ENCODE measurements around the gene PRDM4. TPM values are rescaled to one million over a fixed set of nuclear protein-coding genes. Genes with fewer than 3 reads are reported as not detected.

The PRDM4 gene, protein sequence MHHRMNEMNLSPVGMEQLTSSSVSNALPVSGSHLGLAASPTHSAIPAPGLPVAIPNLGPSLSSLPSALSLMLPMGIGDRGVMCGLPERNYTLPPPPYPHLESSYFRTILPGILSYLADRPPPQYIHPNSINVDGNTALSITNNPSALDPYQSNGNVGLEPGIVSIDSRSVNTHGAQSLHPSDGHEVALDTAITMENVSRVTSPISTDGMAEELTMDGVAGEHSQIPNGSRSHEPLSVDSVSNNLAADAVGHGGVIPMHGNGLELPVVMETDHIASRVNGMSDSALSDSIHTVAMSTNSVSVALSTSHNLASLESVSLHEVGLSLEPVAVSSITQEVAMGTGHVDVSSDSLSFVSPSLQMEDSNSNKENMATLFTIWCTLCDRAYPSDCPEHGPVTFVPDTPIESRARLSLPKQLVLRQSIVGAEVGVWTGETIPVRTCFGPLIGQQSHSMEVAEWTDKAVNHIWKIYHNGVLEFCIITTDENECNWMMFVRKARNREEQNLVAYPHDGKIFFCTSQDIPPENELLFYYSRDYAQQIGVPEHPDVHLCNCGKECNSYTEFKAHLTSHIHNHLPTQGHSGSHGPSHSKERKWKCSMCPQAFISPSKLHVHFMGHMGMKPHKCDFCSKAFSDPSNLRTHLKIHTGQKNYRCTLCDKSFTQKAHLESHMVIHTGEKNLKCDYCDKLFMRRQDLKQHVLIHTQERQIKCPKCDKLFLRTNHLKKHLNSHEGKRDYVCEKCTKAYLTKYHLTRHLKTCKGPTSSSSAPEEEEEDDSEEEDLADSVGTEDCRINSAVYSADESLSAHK
- 10 to 100 TPM; 11.4 to 13.8 TPM for polyA plus RNA-seq

DNA sequence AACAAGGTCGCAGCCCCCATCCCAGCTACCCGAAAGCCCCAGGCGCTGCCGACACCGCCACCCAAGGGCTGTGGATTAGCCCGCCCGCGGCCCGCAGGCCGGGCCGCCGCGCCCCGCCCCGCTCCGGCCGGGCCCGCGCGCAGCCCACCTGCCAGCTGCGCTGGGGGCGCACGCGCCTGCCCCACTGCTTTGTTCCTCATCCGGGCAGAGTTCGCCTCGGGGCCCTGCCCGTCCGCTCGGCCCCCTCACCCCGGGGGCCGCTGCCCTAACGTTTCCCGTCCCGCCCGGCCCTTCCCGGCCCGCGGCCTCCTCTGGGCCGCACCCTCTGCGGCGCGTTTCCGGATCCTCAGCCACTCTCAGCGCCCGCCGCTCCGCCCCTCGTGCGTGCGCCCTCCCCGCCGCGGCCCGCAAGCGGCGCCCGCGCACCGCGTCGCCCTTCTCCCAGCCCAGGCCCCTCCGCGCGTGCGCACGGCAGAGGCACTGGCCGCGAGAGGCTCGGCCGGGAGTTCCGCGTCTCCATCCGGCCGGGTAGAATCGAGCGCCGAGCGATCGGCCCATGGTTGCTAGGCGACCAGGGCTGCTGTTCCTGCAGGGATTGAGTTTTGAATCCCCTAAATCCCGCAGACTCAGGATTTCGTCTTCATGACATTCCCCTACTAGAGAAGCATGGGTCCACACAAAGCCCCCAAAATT is at the start of gene PRDM4:
Gene PRDM4 (minus strand): TSS at position 329 of the 693 bp plus-strand sequence. CDS start 622 bp downstream, outside the sequence.
- Histone ChIP-seq H3K9me3 (ENCODE audit: control insufficient read depth in 2 of 2, insufficient read depth in 1 of 2, low read depth in 1 of 2, low read length in 1 of 2) (no peaks in the 10 kb centered on the region), H3K36me3 (ENCODE audit: control insufficient read depth in 2 of 2, insufficient read depth in 2 of 2, low read length in 1 of 2) (peaks cover 2 to 3% of the 10 kb centered on the region in 2 donors), H3K27me3 (ENCODE audit: control insufficient read depth in 1 of 2, insufficient read depth in 2 of 2, low read length in 2 of 2) (no peaks in the 10 kb centered on the region), H3K4me1 (ENCODE audit: control insufficient read depth in 2 of 2, insufficient read depth in 2 of 2, low read length in 1 of 2) (peaks cover 0 to 3% of the 10 kb centered on the region in 2 donors), H3K4me3 (ENCODE audit: low read depth in 1 of 2, low read length in 2 of 2) (peak within 1 kb of the TSS; percentile 89 to 92), H3K27ac (ENCODE audit: low read depth in 2 of 2, low read length in 1 of 2) (peak within 1 kb of the TSS; percentile 80 to 93)
- WGBS, 2 donors: 1% methylated on average over 64 to 83 of the region's 83 CpGs

DNA sequence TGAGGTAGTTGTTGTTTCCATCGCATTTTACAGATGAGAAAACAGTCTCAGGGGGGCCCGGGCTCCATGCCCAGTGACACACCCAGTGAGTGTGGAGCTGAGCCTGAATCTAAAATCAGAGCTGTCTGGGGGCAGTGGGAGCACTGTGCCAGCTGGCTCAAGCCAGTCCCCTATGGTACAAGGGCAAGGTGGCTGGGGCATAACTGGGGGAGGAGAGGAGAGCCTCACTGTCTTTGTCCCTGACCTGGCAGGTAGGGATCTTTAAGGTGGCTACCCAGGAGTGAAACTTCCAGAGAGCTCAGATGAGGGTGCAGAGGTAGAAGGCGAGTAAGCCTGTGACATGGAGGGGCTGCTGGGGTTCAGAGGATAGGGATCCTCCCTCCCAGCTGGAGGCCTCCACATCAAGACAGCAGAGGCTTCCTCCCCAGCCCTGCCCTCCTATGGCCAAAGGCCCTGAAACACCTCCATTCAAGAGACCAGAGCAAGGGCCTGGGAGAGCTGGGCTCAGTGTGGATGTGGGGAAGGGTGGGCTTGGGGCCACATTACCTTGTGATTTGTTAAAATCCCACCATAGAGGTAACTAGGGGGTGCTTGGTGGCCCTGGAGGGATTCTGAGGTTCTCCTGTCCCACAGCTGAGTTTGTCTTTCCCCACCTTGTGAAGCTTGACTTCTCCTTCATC is 46.7 kb upstream of the PRDM4 start:
- no peaks in the 10 kb centered on the region for H3K36me3 ChIP-seq (ENCODE audit: control insufficient read depth in 2 of 2, insufficient read depth in 2 of 2, low read length in 1 of 2)
- no peak overlapping the region for H3K4me3 ChIP-seq (ENCODE audit: low read depth in 1 of 2, low read length in 2 of 2)
- WGBS, 2 donors: 59 to 74% methylated on average over 3 of the region's 3 CpGs
- H3K27me3 ChIP-seq (ENCODE audit: control insufficient read depth in 1 of 2, insufficient read depth in 2 of 2, low read length in 2 of 2): no peaks in the 10 kb centered on the region
- H3K9me3 ChIP-seq (ENCODE audit: control insufficient read depth in 2 of 2, insufficient read depth in 1 of 2, low read depth in 1 of 2, low read length in 1 of 2): no peaks in the 10 kb centered on the region
- no peaks in the 10 kb centered on the region for H3K4me1 ChIP-seq (ENCODE audit: control insufficient read depth in 2 of 2, insufficient read depth in 2 of 2, low read length in 1 of 2)
- H3K27ac ChIP-seq (ENCODE audit: low read depth in 2 of 2, low read length in 1 of 2): no peak overlapping the region

DNA sequence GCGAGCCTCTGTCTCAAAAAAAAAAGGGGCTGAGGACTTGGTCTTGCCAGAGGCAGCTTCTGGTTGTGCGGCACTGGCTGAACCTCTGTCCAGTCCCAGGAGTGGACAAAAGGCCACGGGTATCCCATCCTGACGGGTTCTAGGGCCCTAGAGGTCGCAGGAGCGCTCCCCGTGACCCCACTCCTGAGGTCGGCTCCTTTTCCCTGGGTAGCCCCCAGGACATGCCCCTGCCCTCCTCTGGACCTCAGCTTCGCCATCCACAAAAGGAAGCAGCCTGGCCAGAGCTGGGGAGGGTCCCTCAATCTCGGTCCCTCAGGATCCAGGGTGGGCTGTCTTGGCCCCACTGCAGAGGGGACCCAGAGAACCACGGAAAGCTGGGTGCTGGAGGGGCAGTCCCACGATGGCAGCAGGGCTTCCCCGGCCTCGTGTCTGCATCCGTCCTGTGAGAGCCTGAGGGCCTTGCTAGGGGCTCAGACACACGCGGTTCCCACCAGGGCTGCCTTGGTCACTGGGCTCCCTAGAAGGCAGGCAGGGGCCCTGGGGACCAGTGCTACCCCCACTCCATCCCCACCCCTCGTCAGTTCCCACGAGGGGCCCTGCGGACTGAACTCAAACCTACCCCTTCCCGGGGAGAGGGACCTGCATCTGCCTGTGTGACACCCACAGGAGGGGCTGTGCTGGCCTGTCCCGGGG is 44.7 kb upstream of the PRDM4 start:
- H3K27me3 ChIP-seq (ENCODE audit: control insufficient read depth in 1 of 2, insufficient read depth in 2 of 2, low read length in 2 of 2): no peaks in the 10 kb centered on the region
- no peaks in the 10 kb centered on the region for H3K9me3 ChIP-seq (ENCODE audit: control insufficient read depth in 2 of 2, insufficient read depth in 1 of 2, low read depth in 1 of 2, low read length in 1 of 2)
- WGBS, 2 donors: 80 to 85% methylated on average over 22 of the region's 22 CpGs
- no peaks in the 10 kb centered on the region for H3K4me1 ChIP-seq (ENCODE audit: control insufficient read depth in 2 of 2, insufficient read depth in 2 of 2, low read length in 1 of 2)
- H3K36me3 ChIP-seq (ENCODE audit: control insufficient read depth in 2 of 2, insufficient read depth in 2 of 2, low read length in 1 of 2): no peaks in the 10 kb centered on the region
- no peak overlapping the region for H3K27ac ChIP-seq (ENCODE audit: low read depth in 2 of 2, low read length in 1 of 2)
- no peak overlapping the region for H3K4me3 ChIP-seq (ENCODE audit: low read depth in 1 of 2, low read length in 2 of 2)

DNA sequence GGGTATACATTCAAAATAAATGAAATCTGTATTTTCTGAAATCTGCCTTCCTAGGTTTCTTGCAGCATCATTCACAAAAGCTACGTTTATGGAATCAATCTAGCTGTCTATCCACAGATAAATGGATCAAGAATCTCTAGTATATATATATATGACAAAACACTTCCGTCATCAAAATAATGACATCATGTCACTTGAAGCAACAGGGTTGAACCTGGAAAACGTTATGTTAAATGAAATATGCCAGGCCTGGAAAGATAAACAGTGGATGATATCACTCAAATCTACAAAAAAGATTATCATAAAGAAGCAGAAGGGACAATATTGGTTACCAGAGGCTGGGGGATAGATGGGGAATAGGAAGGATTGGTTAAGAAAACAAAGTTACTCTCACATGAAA is 42.2 kb upstream of the PRDM4 start:
- H3K27ac ChIP-seq (ENCODE audit: low read depth in 2 of 2, low read length in 1 of 2): no peak overlapping the region
- H3K4me1 ChIP-seq (ENCODE audit: control insufficient read depth in 2 of 2, insufficient read depth in 2 of 2, low read length in 1 of 2): no peaks in the 10 kb centered on the region
- no peaks in the 10 kb centered on the region for H3K27me3 ChIP-seq (ENCODE audit: control insufficient read depth in 1 of 2, insufficient read depth in 2 of 2, low read length in 2 of 2)
- no peaks in the 10 kb centered on the region for H3K36me3 ChIP-seq (ENCODE audit: control insufficient read depth in 2 of 2, insufficient read depth in 2 of 2, low read length in 1 of 2)
- no peaks in the 10 kb centered on the region for H3K9me3 ChIP-seq (ENCODE audit: control insufficient read depth in 2 of 2, insufficient read depth in 1 of 2, low read depth in 1 of 2, low read length in 1 of 2)
- 28 to 49% methylated on average over 3 of the region's 3 CpGs for WGBS, 2 donors
- no peak overlapping the region for H3K4me3 ChIP-seq (ENCODE audit: low read depth in 1 of 2, low read length in 2 of 2)

DNA sequence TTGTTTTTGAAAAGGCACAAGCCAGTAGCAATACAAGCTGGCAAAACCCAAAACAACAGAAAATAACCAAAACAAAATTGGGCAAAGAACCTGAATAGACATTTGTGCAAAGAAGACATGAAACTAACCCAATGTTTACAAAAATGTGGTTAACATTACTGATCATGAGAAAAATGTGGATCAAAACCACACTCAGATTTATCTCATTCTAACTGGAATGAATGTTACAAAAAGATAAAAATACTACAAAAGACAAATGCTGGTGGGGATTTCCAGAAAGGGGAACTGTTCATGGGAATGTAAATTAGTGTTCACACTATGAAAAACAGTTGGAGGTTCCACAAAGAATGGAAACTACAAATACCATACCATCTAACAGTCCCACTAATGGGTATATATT is 40.2 kb upstream of the PRDM4 start:
- Histone ChIP-seq H3K27ac (ENCODE audit: low read depth in 2 of 2, low read length in 1 of 2) (no peak overlapping the region), H3K36me3 (ENCODE audit: control insufficient read depth in 2 of 2, insufficient read depth in 2 of 2, low read length in 1 of 2) (no peaks in the 10 kb centered on the region), H3K4me3 (ENCODE audit: low read depth in 1 of 2, low read length in 2 of 2) (no peak overlapping the region), H3K4me1 (ENCODE audit: control insufficient read depth in 2 of 2, insufficient read depth in 2 of 2, low read length in 1 of 2) (no peaks in the 10 kb centered on the region), H3K9me3 (ENCODE audit: control insufficient read depth in 2 of 2, insufficient read depth in 1 of 2, low read depth in 1 of 2, low read length in 1 of 2) (no peaks in the 10 kb centered on the region), H3K27me3 (ENCODE audit: control insufficient read depth in 1 of 2, insufficient read depth in 2 of 2, low read length in 2 of 2) (no peaks in the 10 kb centered on the region)

DNA sequence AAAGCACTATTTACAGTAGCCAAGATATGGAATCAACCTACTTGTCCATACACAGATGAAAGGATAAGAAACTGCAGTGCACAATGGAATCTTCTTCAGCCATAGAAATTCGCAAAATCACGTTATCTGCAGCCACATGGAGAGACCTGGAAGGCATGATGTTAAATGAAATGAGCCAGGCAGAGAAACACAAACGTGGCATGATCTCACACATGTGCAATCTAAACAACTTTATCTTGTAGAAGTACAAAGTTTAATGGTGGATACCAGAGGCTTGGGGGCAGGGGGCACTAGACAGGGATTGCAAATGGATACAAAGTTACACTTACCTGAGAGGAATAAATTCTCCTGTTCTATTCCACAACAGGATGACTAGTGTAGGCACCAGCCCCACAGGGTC is 37.6 kb upstream of the PRDM4 start:
- Histone ChIP-seq H3K4me3 (ENCODE audit: low read depth in 1 of 2, low read length in 2 of 2) (no peak overlapping the region), H3K27ac (ENCODE audit: low read depth in 2 of 2, low read length in 1 of 2) (no peak overlapping the region), H3K36me3 (ENCODE audit: control insufficient read depth in 2 of 2, insufficient read depth in 2 of 2, low read length in 1 of 2) (no peaks in the 10 kb centered on the region), H3K9me3 (ENCODE audit: control insufficient read depth in 2 of 2, insufficient read depth in 1 of 2, low read depth in 1 of 2, low read length in 1 of 2) (no peaks in the 10 kb centered on the region), H3K4me1 (ENCODE audit: control insufficient read depth in 2 of 2, insufficient read depth in 2 of 2, low read length in 1 of 2) (no peaks in the 10 kb centered on the region), H3K27me3 (ENCODE audit: control insufficient read depth in 1 of 2, insufficient read depth in 2 of 2, low read length in 2 of 2) (peaks cover 0 to 3% of the 10 kb centered on the region in 2 donors)
- 63 to 71% methylated on average over 3 of the region's 3 CpGs for WGBS, 2 donors

DNA sequence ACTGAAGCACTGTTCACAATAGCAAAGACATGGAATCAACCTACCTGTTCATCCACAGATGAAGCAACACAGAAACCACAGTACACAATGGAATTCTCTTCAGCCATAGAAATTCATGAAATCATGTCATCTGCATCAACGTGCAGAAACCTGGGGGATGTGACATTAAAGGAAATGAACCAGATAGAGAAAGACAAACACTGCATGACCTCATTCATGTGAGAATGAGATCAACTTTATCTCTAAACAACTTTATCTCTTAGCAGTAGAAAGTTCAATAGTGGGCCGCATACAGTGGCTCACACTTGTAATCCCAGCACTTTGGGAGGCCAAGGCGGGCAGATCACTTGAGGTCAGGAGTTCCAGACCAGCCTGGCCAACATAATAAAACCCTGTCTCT is 33.5 kb upstream of the PRDM4 start:
- no peaks in the 10 kb centered on the region for H3K9me3 ChIP-seq (ENCODE audit: control insufficient read depth in 2 of 2, insufficient read depth in 1 of 2, low read depth in 1 of 2, low read length in 1 of 2)
- H3K27me3 ChIP-seq (ENCODE audit: control insufficient read depth in 1 of 2, insufficient read depth in 2 of 2, low read length in 2 of 2): peaks cover 0 to 3% of the 10 kb centered on the region in 2 donors
- H3K27ac ChIP-seq (ENCODE audit: low read depth in 2 of 2, low read length in 1 of 2): no peak overlapping the region
- H3K4me1 ChIP-seq (ENCODE audit: control insufficient read depth in 2 of 2, insufficient read depth in 2 of 2, low read length in 1 of 2): no peaks in the 10 kb centered on the region
- no peak overlapping the region for H3K4me3 ChIP-seq (ENCODE audit: low read depth in 1 of 2, low read length in 2 of 2)
- 64 to 72% methylated on average over 3 of the region's 3 CpGs for WGBS, 2 donors
- no peaks in the 10 kb centered on the region for H3K36me3 ChIP-seq (ENCODE audit: control insufficient read depth in 2 of 2, insufficient read depth in 2 of 2, low read length in 1 of 2)

DNA sequence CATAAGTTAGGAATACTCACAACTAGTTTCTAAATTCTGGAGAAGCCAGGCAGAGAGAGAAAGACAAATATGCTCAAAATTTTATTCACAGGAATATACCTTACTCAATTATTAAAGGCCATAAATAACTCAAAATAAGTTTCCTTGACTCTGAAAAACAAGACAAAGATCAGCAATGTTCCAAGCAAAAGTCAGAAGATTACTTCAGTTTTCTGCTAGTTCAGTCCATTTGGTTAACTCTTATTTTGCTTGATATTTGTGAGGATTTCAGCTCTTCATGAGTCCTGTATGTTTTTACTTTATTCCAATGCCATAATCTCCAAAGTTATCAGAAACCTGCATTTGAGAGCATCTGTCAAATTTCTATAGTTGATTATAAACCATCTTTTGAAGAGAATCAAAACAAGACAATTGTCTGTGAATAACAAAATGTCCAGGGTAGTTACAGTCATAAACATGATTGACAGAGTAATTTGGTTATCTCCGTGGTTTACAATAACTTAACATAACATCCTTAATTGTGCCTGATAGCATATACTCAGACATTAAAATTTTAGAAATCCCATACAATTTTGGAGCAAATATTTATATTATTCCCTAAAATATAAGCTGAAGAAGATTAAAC is 30.6 kb upstream of the PRDM4 start:
- Histone ChIP-seq H3K4me3 (ENCODE audit: low read depth in 1 of 2, low read length in 2 of 2) (no peak overlapping the region), H3K36me3 (ENCODE audit: control insufficient read depth in 2 of 2, insufficient read depth in 2 of 2, low read length in 1 of 2) (no peaks in the 10 kb centered on the region), H3K4me1 (ENCODE audit: control insufficient read depth in 2 of 2, insufficient read depth in 2 of 2, low read length in 1 of 2) (no peaks in the 10 kb centered on the region), H3K27me3 (ENCODE audit: control insufficient read depth in 1 of 2, insufficient read depth in 2 of 2, low read length in 2 of 2) (peaks cover 0 to 3% of the 10 kb centered on the region in 2 donors), H3K9me3 (ENCODE audit: control insufficient read depth in 2 of 2, insufficient read depth in 1 of 2, low read depth in 1 of 2, low read length in 1 of 2) (no peaks in the 10 kb centered on the region), H3K27ac (ENCODE audit: low read depth in 2 of 2, low read length in 1 of 2) (no peak overlapping the region)
- WGBS, 2 donors: 73 to 75% methylated on average over 1 of the region's 1 CpG

Data from esophagus (tissue), 2 donors.